C1 segment of cervical spinal cord (tissue), 14 donors: Measurements from ENCODE around the gene SIN3B.
"Not testable (repeated sequence)": the region's sequence is repeated elsewhere in the genome, so short reads cannot be mapped to it uniquely, and the experiment has no call there.

Source experiments
- DNase-seq, 14 donors: peaks; one replicate each; lab custom pipeline; 2025; lab: John Stamatoyannopoulos, UW

Gene SIN3B, protein sequence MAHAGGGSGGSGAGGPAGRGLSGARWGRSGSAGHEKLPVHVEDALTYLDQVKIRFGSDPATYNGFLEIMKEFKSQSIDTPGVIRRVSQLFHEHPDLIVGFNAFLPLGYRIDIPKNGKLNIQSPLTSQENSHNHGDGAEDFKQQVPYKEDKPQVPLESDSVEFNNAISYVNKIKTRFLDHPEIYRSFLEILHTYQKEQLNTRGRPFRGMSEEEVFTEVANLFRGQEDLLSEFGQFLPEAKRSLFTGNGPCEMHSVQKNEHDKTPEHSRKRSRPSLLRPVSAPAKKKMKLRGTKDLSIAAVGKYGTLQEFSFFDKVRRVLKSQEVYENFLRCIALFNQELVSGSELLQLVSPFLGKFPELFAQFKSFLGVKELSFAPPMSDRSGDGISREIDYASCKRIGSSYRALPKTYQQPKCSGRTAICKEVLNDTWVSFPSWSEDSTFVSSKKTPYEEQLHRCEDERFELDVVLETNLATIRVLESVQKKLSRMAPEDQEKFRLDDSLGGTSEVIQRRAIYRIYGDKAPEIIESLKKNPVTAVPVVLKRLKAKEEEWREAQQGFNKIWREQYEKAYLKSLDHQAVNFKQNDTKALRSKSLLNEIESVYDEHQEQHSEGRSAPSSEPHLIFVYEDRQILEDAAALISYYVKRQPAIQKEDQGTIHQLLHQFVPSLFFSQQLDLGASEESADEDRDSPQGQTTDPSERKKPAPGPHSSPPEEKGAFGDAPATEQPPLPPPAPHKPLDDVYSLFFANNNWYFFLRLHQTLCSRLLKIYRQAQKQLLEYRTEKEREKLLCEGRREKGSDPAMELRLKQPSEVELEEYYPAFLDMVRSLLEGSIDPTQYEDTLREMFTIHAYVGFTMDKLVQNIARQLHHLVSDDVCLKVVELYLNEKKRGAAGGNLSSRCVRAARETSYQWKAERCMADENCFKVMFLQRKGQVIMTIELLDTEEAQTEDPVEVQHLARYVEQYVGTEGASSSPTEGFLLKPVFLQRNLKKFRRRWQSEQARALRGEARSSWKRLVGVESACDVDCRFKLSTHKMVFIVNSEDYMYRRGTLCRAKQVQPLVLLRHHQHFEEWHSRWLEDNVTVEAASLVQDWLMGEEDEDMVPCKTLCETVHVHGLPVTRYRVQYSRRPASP

DNA sequence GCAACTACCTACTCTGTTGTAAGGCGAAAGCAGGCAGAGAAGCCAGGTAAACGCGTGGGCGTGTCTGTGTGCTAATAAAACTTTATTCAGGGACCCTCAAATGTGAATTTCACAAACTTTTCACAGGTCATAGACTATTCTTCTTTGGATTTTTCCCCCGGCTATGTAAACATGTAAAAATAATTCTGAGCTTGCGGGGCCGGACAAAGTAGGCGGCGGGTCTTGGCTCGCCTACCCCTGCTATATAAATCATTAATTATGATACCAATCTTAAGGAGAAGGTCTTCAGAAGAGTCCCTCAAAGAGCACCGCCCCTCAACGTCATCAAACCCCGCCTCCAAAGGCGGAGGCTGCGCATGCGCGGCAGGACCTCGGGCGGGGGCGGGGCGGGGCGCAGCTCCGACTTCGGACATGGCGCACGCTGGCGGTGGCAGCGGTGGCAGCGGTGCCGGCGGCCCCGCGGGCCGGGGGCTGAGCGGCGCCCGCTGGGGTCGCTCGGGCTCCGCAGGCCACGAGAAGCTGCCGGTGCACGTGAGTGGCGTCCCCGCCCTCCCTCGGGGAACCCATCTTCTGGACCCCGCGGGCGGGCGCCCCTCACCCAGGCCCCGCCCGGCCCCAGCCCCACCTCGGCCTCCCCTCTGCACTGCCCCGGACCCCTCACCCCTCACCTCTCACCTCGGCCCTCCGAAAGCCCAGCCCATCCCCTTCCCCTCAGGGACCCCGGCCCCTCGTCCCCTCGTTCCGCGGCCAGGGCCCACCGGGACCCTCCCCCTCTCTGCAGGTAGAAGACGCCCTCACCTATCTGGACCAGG, at the start of gene SIN3B:
Gene SIN3B (plus strand): TSS at position 389 of the 812 bp plus-strand sequence. CDS start 23 bp downstream, at position 412.
- peak in 13 of 14 donors; percentile 32 to 91 (median 74) for DNase-seq

DNA sequence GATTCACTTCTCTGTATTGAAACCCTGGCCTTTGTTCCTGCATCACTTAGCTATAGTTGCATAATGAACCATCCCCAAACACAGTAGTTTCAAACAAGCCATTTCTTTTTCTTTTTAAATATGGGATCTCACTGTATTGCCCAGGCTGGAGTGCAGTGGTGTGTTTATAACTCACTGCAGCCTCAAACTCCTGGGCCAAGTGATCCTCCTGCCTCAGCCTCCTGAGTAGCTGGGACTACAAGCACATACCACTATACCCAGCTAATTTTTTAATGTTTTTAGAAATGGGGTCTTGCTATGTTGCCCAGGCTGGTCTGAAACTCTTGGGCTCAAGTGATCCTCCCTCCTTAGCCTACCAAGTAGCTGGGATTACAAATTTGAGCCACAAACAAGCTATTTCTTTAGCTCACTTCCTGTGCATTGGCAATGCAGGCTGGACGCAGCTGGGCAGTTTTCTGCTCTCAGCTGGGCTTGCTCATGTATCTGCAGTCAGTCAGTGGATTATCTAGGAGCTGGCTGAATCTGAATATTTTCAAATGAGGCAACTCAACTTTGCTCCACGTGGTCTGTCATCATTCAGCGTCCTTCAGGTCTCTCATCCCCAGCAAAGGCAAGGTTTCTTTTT, 49.5 kb upstream of the SIN3B start:
- DNase-seq: no peak

DNA sequence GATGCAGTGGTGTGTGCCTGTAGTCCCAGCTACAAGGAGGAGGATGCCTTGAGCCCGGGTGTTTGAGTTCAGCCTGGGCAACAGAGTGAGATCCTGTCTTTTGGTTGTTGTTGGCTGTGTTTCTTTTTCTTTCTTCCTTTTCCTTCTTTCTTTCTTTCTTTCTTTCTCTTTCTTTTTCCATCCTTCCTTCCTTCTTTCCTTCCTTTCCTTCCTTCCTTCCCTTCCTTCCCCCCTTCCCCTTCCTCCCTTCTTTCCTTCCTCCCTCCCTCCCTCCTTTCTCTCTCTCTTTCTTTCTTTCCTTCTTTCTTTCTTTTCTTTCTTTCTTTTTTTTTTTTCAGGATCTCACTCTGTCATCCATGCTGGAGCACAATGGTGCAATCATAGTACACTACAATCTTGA, 46.5 kb upstream of the SIN3B start:
- DNase-seq: no peak

DNA sequence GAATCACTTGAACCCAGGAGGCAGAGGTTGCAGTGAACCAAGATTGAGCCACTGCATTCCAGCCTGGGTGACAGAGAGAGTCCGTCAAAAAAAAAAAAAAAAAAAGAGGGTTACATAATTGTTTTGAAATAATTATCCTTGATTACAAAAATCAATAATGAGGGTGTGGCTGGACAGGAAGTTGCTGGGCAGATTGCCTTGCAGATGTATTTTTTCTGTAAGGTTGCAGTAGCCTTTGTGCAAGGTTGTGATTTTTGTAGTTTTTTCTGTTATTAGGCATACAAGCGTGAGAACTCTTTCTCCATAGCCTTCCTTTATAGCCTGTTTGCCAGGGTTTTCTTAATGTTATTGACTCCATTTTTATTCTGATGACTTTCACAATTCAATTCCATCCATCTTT, 40.7 kb upstream of the SIN3B start:
- DNase-seq: no peak

DNA sequence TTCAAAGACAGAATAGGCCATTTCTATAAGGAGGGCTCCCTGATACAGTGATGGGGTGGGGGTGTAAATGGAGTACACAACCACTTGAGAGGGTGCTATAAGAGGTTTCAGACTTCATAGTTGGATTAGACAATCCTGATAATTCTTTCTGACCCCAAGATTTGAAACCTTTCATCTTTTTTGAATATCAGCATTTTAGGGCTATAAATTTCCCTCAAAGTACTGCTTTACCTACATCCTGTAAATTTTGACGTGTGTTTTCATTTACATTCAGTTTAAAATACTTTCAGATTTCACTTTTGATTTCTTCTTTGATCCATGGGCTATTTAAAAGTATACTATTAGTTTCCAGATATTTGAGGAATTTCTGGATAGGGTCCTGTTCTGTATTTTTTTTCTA, 40.0 kb upstream of the SIN3B start:
- no peak for DNase-seq

DNA sequence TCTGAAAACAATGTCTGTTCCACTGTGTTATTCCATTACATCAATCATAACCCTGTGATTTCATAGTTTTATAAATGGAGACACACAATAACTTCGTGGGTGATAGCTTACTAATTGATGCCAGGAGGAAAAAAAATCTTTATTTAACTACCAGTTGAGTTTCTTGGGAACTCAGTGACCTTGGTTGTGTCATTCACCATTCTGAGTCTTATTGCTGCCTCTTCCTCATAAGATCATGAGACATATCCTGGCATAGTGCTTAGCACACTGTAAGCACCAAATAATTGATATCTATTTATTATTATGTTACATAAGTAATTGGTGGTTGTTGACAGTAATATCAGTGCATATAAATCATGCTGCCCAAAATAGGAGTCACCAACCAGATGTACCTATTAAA, 39.1 kb upstream of the SIN3B start:
- no peak for DNase-seq

DNA sequence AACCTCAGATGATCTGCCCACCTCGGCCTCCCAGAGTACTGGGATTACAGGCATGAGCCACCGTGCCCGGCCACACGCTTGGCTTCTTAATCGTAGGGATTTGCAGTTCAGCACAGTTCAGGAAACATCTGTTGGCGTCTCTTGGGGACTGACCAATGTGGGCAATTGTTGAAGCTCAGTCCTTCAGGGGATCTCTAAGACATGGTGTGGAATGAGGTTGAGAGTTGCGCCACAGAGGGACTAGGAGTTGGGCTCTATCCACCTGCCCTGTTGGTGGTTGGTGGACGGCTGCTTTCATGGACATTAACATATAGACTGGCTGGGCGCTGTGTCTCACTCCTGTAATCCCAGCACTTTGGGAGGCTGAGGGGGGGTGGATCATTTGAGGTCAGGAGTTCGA, 37.3 kb upstream of the SIN3B start:
- DNase-seq: no peak

DNA sequence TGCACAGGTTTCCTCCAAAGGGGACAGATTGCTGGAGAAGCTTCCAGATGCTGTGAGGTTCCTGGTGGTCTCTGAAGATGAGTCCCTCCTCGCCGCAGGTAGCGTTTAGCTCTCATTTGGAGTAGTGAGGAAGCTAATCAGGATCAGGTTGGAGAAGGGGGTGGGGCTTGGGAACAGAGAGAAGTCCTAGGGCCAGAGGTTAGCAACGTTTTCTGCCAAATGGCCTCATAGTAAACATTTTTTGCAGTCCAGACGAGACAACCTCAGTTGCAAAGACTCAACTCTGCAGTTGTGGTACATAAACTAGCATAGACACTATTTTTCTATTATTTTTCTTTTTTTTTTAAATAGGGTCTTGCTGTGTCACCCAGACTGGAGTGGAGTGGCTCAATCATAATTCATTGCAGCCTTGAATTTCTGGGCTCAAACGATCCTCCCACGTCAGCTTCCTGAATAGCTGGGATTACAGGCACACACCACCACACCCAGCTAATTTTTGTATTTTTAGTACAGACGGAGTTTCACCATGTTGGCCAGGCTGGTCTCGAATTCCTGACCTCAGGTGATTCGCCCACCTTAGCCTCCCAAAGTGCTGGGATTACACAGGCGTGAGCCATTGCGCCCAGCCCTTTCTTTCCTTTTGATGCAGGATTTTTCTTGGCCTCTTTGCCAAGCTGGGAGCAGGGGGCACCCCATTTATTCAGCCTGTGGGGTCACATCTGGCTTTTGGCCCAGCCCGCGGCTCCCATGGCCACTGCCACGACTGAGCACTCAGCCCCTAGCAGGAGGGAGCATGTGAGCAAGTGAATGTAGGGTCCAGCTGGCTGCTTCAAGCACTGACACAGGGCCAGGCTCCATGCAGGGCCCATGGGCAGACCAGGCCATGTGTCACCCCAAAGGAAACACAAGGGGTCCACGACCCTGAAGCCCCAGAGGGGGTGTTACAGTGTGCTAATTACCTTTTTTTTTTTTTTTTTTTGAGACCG, 34.4 kb upstream of the SIN3B start:
- no peak for DNase-seq

DNA sequence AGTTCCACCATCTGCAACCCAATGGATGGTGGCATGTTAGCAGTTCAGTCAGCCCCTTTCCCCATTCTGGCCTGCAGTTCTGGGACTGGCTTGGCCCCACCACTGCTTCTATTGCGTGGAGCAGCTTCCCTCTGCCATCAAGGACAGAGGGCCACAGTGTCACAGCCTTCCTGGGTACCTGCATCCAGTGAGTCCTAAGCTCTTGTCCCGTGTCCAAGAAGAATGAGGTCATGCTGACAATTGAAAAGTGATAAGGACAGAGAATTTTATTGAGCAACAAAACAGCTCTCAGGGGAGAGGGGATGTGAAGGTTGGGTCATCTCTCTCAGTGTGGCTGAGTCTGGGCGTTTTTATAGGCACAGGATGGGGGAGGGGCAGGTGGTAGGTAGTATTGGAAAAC, 33.5 kb upstream of the SIN3B start:
- no peak for DNase-seq

DNA sequence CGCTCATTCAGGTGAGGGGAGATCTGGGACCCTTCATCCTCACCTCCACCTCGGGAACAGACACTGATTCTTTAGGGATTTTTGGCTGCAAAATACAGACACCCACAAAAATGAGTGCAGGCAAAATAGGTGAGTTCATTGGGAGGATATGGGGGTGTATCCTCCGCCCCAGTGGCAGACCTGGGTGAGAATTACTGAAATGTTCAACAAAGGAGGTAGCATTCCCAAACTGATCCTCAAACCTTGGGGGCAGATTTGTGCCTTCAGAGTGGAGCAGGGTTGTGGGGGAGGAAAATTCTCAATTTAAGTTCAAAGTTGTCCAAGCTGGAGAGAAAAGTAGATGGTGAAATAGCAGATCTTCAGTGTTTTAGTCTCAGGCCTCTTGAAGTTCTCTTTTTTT, 31.3 kb upstream of the SIN3B start:
- no peak for DNase-seq

DNA sequence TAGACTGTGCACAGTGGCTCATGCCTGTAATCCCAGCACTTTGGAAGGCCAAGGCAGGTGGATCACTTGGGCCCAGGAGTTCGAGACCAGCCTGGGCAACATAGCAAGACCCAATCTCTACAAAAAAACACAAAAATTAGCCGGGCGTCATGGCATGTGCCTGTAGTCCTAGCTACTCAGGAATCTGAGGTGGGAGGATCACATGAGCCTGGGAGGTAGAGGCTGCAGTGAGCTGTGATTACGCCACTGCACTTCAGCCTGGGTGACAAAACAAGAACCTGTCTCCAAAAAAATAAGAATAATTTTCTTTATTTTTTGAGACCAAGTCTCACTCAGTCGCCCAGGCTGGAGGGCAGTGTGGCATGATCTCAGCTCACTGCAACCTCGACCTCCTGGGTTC, 30.9 kb upstream of the SIN3B start:
- DNase-seq: not testable (repeated sequence)

DNA sequence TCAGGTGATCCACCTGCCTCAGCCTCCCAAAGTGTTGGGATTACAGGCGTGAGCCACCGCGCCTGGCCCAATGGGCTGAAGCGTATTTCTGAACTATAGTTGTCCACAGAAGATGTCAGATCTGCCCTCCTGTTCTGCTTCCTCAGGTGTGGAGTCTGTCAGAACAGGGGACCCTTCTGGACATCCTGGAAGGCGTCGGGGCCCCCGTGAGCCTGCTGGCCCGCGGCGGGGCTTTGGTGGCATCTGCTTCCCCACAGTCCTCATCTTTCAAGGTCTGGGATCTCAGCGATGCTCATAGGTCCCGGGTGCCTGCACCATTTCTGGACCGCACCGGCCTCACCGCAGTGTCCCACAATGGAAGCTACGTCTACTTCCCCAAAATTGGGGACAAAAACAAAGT, 29.5 kb upstream of the SIN3B start:
- DNase-seq: no peak

DNA sequence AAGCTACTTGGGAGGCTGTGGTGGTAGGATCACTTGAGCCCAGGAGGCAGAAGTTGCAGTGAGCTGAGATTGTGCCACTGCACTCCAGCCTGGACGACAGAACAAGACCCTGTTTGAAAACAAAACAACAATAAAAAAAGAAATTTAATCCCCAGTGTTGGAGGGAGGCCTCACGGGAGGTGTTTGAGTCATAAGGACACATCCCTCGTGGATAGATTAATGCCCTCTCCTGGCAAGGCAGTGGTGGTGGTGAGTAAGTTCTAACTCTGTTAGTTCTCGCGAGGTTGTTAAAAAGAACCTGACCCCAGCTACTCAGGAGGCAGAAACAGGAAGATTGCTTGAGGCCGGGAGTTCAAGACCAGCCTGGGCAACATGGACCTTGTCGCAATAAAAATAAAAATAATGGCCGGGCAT, 27.6 kb upstream of the SIN3B start:
- no peak for DNase-seq

DNA sequence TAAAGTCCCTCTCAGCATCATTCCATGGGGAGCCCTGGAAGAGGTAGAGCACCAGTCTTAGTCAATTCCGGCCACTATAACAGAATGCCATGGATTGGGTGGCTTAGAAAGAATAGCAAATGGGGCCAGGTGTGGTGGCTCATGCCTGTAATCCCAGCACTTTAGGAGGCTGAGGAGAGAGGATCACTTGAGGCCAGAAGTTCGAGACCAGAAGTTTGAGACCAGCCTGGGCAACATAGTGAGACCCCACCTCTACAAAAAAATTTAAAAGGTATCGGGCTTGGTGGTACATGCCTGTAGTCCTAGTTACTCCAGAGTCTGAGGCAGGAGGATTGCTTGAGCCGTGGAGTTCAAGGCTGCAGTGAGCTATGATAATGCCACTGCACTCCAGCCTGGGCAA, 25.0 kb upstream of the SIN3B start:
- DNase-seq: no peak

DNA sequence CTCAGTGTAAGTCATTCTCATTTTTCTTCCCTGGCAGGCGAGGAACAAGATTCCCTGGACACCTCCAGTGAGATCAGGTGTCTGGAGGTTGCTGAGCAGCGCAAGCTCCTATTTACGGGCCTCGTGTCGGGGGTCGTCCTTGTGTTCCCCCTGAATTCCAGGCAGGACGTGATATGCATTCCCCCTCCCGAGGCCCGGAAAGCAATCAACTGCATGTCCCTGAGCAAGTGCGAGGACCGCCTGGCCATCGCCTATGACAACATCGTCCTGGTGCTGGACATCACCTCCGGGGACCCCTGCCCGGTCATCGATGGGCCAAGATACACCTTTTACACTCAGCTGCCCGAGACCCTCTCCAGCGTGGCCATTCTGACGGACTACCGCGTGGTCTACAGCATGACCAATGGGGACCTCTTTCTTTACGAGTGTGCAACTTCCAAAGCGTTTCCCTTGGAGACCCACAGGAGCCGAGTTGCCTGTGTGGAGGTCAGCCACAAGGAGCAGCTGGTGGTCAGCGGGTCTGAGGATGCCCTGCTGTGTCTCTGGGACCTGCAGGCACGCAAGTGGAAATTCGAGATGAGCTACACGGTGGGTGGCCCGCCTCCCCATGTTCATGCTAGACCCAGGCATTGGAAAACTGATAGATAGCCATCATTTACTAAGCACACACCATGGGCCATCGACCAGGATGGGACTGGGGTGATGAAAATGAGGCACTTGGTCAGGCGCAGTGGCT, 21.5 kb upstream of the SIN3B start:
- DNase-seq: no peak

DNA sequence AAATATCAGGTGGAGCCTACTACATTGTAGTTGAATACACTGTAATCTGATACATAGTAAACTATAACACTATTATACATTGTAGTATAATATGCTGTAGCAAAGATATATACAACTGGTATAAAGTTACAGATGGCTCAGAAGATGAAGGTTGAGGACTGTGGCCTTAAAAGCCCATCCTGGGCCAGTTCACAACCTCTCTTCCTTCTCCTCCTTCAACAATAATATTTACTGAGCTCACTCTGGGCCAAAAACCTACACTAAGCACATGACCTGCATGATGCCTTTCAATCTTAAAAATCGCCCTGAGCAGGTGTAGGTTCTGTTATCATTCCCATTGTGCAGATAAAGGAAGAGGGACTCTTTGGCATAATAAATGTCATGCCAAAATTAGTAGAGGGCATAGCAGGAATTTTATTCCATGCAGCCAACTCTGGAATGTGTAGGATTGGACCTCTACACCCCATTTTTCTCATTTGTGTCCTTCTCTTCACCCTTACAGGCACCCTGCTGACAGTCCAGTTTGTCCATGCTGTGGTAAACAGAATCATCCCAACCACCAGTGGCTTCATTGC, 14.6 kb upstream of the SIN3B start:
- no peak for DNase-seq

DNA sequence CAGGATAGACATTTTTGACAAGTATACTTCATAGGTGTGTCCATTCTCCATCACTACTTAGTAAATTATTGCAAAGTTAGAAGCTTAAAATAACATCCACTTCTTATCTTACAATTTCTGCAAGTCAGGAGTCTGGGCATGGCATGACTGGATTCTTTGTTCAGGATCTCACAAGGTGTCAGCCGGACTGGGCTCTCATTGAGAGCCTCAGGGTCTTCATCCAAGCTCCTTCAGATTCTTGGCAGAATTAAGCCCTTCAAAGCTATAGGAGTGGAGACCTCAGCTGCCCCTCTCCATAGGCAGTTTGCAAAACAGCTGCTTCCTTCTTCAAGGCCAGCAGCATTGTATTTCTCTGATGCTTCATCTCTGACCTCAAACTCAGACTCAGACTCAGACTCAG, 9.1 kb upstream of the SIN3B start:
- DNase-seq: no peak

DNA sequence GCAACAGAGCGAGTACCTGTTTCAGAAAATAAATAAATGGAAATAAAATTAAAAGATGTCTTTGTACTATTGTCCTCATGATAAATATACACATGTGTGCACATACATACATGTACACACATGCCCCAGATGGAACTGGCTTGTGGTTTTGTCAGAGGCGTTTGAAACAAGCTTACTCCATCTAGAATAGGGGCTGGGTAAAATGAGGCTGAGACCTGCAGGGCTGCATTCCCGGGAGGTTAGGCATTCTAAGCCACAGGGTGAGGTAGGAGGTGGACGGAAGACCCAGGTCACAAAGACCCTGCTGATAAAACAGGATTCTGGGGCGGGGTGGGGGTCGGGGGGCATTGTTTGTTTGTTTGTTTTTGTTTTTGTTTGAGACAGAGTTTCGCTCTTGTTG, 8.1 kb upstream of the SIN3B start:
- no peak for DNase-seq

DNA sequence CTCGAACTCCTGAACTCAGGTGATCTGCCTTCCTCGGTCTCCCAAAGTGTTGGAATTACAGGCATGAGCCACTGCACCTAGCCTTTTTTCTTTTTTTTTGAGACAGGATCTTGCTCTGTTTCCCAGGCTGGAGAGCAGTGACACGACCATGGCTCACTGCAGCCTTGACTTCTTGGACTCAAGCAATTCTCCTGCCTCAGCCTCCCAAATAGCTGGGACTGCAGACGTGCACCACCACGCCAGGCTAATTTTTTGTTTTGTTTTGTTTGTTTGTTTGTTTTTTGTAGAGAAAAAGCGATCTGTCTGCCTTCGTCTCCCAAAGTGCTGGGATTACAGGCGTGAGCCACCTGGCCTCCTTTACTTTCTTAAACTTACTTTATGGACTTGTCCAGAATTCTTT, 6.5 kb upstream of the SIN3B start:
- DNase-seq: no peak
